Body of pancreas (tissue), 4 donors: ENCODE data around the gene KDM2B.

ENCODE experiments used
- POLR2A ChIP-seq, 3 donors: fragments of 450-650 bp; IDR thresholded peaks; one replicate each; pipeline ENCODE4 v1.6.1; 2016; ENCODE audit warnings: antibody characterized with exemption in 3 of 3, mild to moderate bottlenecking in 2 of 3
- TF ChIP-seq, protein P1 (sequence below), 7 experiments: fragments of 450-650 bp in 4 of 7; fragments of 200-600 bp in 3 of 7; sonication (generic) in 3 of 7; IDR thresholded peaks; one replicate each; pipeline ENCODE4 v1.5.1; 2016 to 2019; ENCODE audit warnings: antibody characterized with exemption in 7 of 7

DNA sequence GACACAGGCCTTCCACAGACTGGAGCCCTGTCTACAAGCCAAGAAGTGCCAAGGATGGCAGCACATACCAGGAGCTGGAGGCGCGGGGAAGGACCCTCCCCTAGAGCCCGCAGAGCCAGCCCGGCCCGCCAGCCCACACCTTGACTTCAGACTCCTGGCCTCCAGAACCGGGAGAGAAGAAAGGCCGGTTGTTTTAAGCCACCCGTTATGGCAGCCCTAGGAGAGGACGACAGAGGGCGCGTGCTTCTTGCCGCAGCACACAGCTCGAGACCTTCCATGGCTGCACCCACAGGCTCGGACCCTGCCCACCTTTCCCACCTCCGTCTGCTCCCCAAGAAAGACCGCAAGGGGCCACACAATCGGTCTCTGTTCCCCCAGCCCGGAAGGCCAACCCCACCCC, 127.2 kb downstream of the KDM2B start:
- TF ChIP-seq, protein P1, sequence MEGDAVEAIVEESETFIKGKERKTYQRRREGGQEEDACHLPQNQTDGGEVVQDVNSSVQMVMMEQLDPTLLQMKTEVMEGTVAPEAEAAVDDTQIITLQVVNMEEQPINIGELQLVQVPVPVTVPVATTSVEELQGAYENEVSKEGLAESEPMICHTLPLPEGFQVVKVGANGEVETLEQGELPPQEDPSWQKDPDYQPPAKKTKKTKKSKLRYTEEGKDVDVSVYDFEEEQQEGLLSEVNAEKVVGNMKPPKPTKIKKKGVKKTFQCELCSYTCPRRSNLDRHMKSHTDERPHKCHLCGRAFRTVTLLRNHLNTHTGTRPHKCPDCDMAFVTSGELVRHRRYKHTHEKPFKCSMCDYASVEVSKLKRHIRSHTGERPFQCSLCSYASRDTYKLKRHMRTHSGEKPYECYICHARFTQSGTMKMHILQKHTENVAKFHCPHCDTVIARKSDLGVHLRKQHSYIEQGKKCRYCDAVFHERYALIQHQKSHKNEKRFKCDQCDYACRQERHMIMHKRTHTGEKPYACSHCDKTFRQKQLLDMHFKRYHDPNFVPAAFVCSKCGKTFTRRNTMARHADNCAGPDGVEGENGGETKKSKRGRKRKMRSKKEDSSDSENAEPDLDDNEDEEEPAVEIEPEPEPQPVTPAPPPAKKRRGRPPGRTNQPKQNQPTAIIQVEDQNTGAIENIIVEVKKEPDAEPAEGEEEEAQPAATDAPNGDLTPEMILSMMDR (IDR thresholded peaks at IDR 0.05): no peak
- TF ChIP-seq POLR2A (IDR thresholded peaks at IDR 0.05): no peak
